H9 (cell line): Measurements from ENCODE around the gene ADAT3. TPM values are rescaled to one million over a fixed set of nuclear protein-coding genes. Genes with fewer than 3 reads are reported as not detected.

Experiments used
- DNase-seq: peaks from one replicate; pipeline ENCODE4 v3.0.0-alpha.2; 2017
- H2AFZ ChIP-seq: one replicate; pipeline ENCODE4 v1.6.1; 2013; ENCODE audit warnings: mild to moderate bottlenecking, low read length, control low read depth, moderate library complexity
- H2AK5ac ChIP-seq: 2 replicates; pipeline ENCODE4 v1.6.1; 2013; ENCODE audit warnings: low read length, control low read depth, mixed read lengths; ENCODE audit not compliant: insufficient read length
- H2BK120ac ChIP-seq: one replicate; pipeline ENCODE4 v1.6.1; 2013; ENCODE audit warnings: low read depth, mild to moderate bottlenecking, low read length, control low read depth, inconsistent platforms; ENCODE audit not compliant: poor library complexity, severe bottlenecking
- H2BK12ac ChIP-seq: 2 replicates; pipeline ENCODE4 v1.6.1; 2013; ENCODE audit warnings: low read length, control low read depth, mixed read lengths, low read depth; ENCODE audit not compliant: insufficient read length
- H2BK15ac ChIP-seq: 2 replicates; pipeline ENCODE4 v1.6.1; 2013; ENCODE audit warnings: low read depth, low read length, control low read depth
- H2BK20ac ChIP-seq: one replicate; pipeline ENCODE4 v1.6.1; 2013; ENCODE audit warnings: low read depth, mild to moderate bottlenecking, low read length, control low read depth, inconsistent platforms; ENCODE audit not compliant: poor library complexity, severe bottlenecking
- H2BK5ac ChIP-seq: 2 replicates; pipeline ENCODE4 v1.6.1; 2013; ENCODE audit warnings: low read length, control low read depth, mixed read lengths; ENCODE audit not compliant: insufficient read length
- H3K14ac ChIP-seq: 2 replicates; pipeline ENCODE4 v1.6.1; 2013; ENCODE audit warnings: low read length, control low read depth; ENCODE audit not compliant: insufficient read depth
- H3K18ac ChIP-seq: 2 replicates; pipeline ENCODE4 v1.6.1; 2013; ENCODE audit warnings: low read depth, mild to moderate bottlenecking, mixed read lengths, low read length, control low read depth; ENCODE audit not compliant: insufficient read length
- H3K23ac ChIP-seq: 2 replicates; pipeline ENCODE4 v1.6.1; 2013; ENCODE audit warnings: low read length, control low read depth, mixed read lengths, low read depth; ENCODE audit not compliant: insufficient read length
- H3K23me2 ChIP-seq: 2 replicates; pipeline ENCODE4 v1.6.1; 2013; ENCODE audit warnings: low read depth, mild to moderate bottlenecking, mixed read lengths, low read length, control low read depth; ENCODE audit not compliant: insufficient read length, poor library complexity, severe bottlenecking
- H3K27ac ChIP-seq: 2 replicates; pipeline ENCODE4 v1.5.1; 2013; ENCODE audit warnings: low read length, control low read depth, mixed read lengths, low read depth; ENCODE audit not compliant: insufficient read length
- H3K27me3 ChIP-seq: 2 replicates; pipeline ENCODE4 v1.6.1; 2013; ENCODE audit warnings: low read length, control low read depth, inconsistent platforms; ENCODE audit not compliant: insufficient read depth
- H3K4ac ChIP-seq: 2 replicates; pipeline ENCODE4 v1.6.1; 2013; ENCODE audit warnings: low read depth, mild to moderate bottlenecking, control low read depth, inconsistent platforms, low read length, moderate library complexity
- H3K4me1 ChIP-seq: 2 replicates; pipeline ENCODE4 v1.6.1; 2013; ENCODE audit warnings: low read length, control low read depth, inconsistent platforms; ENCODE audit not compliant: insufficient read depth
- H3K4me2 ChIP-seq: 2 replicates; pipeline ENCODE4 v1.6.1; 2013; ENCODE audit warnings: low read length, control low read depth, mixed read lengths; ENCODE audit not compliant: insufficient read length, insufficient read depth
- H3K56ac ChIP-seq: 2 replicates; pipeline ENCODE4 v1.6.1; 2013; ENCODE audit warnings: low read depth, mild to moderate bottlenecking, mixed read lengths, low read length, control low read depth; ENCODE audit not compliant: insufficient read length
- H3K79me1 ChIP-seq: 2 replicates; pipeline ENCODE4 v1.6.1; 2013; ENCODE audit warnings: low read depth, mild to moderate bottlenecking, moderate library complexity, low read length, control low read depth, inconsistent platforms; ENCODE audit not compliant: insufficient read depth, poor library complexity, severe bottlenecking
- H3K79me2 ChIP-seq: 2 replicates; pipeline ENCODE4 v1.6.1; 2013; ENCODE audit warnings: low read length, control low read depth, inconsistent platforms; ENCODE audit not compliant: insufficient read depth
- H3K9ac ChIP-seq: 2 replicates; pipeline ENCODE4 v1.6.1; 2013; ENCODE audit warnings: low read length, control low read depth, mixed read lengths; ENCODE audit not compliant: insufficient read length; ENCODE audit errors: extremely low read depth
- H3K9me3 ChIP-seq: one replicate; pipeline ENCODE4 v1.6.1; 2013; ENCODE audit warnings: low read depth, low read length, inconsistent platforms; ENCODE audit not compliant: control insufficient read depth
- H3T11ph ChIP-seq: one replicate; pipeline ENCODE4 v1.6.1; 2013; ENCODE audit warnings: mild to moderate bottlenecking, low read length, control low read depth, inconsistent platforms
- H4K20me1 ChIP-seq: one replicate; pipeline ENCODE4 v1.6.1; 2013; ENCODE audit not compliant: control insufficient read depth, insufficient read length, insufficient read depth
- H4K5ac ChIP-seq: 2 replicates; pipeline ENCODE4 v1.6.1; 2013; ENCODE audit warnings: low read depth, mild to moderate bottlenecking, mixed read lengths, low read length, control low read depth; ENCODE audit not compliant: insufficient read length
- H4K8ac ChIP-seq: replicated peaks from 2 replicates; pipeline ENCODE4 v1.6.1; 2013; ENCODE audit warnings: low read length, control low read depth, mixed read lengths, low read depth; ENCODE audit not compliant: insufficient read length
- H4K91ac ChIP-seq: 2 replicates; pipeline ENCODE4 v1.6.1; 2013; ENCODE audit warnings: low read depth, mild to moderate bottlenecking, moderate library complexity, mixed read lengths, low read length, control low read depth; ENCODE audit not compliant: insufficient read length
- H3K27ac Mint-ChIP-seq, 3 experiments: 2 replicates in 2 of 3; 3 replicates in 1 of 3; pipeline ENCODE4 v1.8.0; 2020 to 2021; ENCODE audit warnings: mixed read lengths in 3 of 3, mild to moderate bottlenecking in 1 of 3, moderate library complexity in 1 of 3
- H3K27me3 Mint-ChIP-seq: 2 replicates; pipeline ENCODE4 v1.8.0; 2021; ENCODE audit warnings: low read depth, mild to moderate bottlenecking, moderate library complexity, mixed read lengths
- H3K36me3 Mint-ChIP-seq, 3 experiments: 2 replicates in 2 of 3; 3 replicates in 1 of 3; pipeline ENCODE4 v1.8.0; 2020 to 2021; ENCODE audit warnings: low read depth in 3 of 3, mixed read lengths in 3 of 3; ENCODE audit not compliant: insufficient read depth in 1 of 3
- H3K4me1 Mint-ChIP-seq, 2 experiments: 2 replicates each; pipeline ENCODE4 v1.8.0; 2020; ENCODE audit warnings: mixed read lengths in 2 of 2
- H3K4me3 Mint-ChIP-seq, 2 experiments: 2 replicates in 1 of 2; 3 replicates in 1 of 2; pipeline ENCODE4 v1.8.0; 2020 to 2021; ENCODE audit warnings: mild to moderate bottlenecking in 2 of 2, mixed read lengths in 2 of 2, moderate library complexity in 1 of 2
- H3K9me3 Mint-ChIP-seq, 2 experiments: 2 replicates in 1 of 2; 3 replicates in 1 of 2; pipeline ENCODE4 v1.8.0; 2020; ENCODE audit warnings: mild to moderate bottlenecking in 2 of 2, mixed read lengths in 2 of 2, moderate library complexity in 1 of 2
- CTCF ChIP-seq: fragments of 200-600 bp; sonication (generic); conservative IDR thresholded peaks from 3 replicates; pipeline ENCODE4 v1.8.0; 2021; ENCODE audit warnings: antibody characterized with exemption, mild to moderate bottlenecking
- WGBS: extraction: QIAGEN DNeasy Blood & Tissue Kit; methylation state at CpG from one replicate; pipeline ENCODE4 v1.1.7; 2013; ENCODE audit warnings: missing lambda C conversion rate, low lambda C conversion rate, mixed read lengths; ENCODE audit not compliant: insufficient read length; ENCODE audit errors: extremely low coverage; 5-methylcytosine and 5-hydroxymethylcytosine counted together
- total RNA-seq: library from RNA; stranded (reverse); gene quantifications from 2 replicates; pipeline ENCODE4 v1.2.1, GENCODE V29; 2021

ADAT3 gene
- total RNA-seq, 1 experiment from 2014 or later, result 12.2 TPM

- Histone ChIP-seq H3K4ac (no peak overlapping the region), H3K27me3 (no peaks in the 10 kb centered on the region), H3K23me2 (peaks cover 6% of the 10 kb centered on the region), H3K14ac (no peak overlapping the region; the same call in 1 of the 2 replicates), H2BK120ac (no peak overlapping the region), H2BK5ac (no peak overlapping the region), H3T11ph (no peak overlapping the region), H2BK12ac (no peak overlapping the region), H3K56ac (no peak overlapping the region), H3K4me1 (no peaks in the 10 kb centered on the region), H2AFZ (no peak overlapping the region), H2AK5ac (no peak overlapping the region), H3K23ac (no peak overlapping the region), H3K9me3 (no peaks in the 10 kb centered on the region), H4K5ac (no peak overlapping the region), H3K27ac (no peak overlapping the region), H4K20me1 (no peaks in the 10 kb centered on the region), H2BK15ac (no peak overlapping the region), H3K18ac (no peak overlapping the region), H3K4me2 (no peak overlapping the region), H4K91ac (no peak overlapping the region), H2BK20ac (no peak overlapping the region), H3K79me1 (no peaks in the 10 kb centered on the region), H4K8ac (no peak overlapping the region), H3K9ac (no peak overlapping the region), H3K79me2 (no peaks in the 10 kb centered on the region)
- peaks cover 14 to 17% of the 10 kb centered on the region in 2 experiments for H3K9me3 Mint-ChIP-seq
- no peak for DNase-seq
- H3K4me1 Mint-ChIP-seq, result peaks cover 1 to 8% of the 10 kb centered on the region in 2 experiments; a peak in 1 of 4 replicates
- no peak overlapping the region for H3K4me3 Mint-ChIP-seq
- no peak for TF ChIP-seq CTCF
- no CpG with 5 or more reads among the region's 7 CpGs for WGBS
- H3K36me3 Mint-ChIP-seq, result peaks cover 6 to 10% (median 10%) of the 10 kb centered on the region in 3 experiments; a peak in 6 of 7 replicates
- no peak overlapping the region for H3K27ac Mint-ChIP-seq
- H3K27me3 Mint-ChIP-seq, result peaks cover 25% of the 10 kb centered on the region
Measured at GRCh38 chr19:1933244-1933643, 28.0 kb downstream of the ADAT3 start.
